Sigmoid colon (tissue), 4 donors: ENCODE results near the gene CDK11A.

Source experiments
- CTCF ChIP-seq, 4 experiments: fragments of 450-650 bp in 3 of 4; fragments of 200-600 bp in 1 of 4; IDR thresholded peaks; one replicate each; pipeline ENCODE4 v1.5.1; 2016 to 2019; ENCODE audit warnings: antibody characterized with exemption in 4 of 4, mild to moderate bottlenecking in 3 of 4, moderate library complexity in 2 of 4
- POLR2AphosphoS5 ChIP-seq, 4 donors: sonication (generic); formaldehyde crosslinking; IDR thresholded peaks; one replicate each; pipeline ENCODE4 v1.6.1; 2017; ENCODE audit warnings: antibody characterized with exemption in 4 of 4

- TF ChIP-seq CTCF (IDR thresholded peaks at IDR 0.05) (no peak), POLR2AphosphoS5 (IDR thresholded peaks at IDR 0.05) (no peak)
Measured at GRCh38 chr1:1730870-1731269, 6.7 kb upstream of the CDK11A start.
